Measurements from ENCODE around the gene ULK4. TPM values are rescaled to one million over a fixed set of nuclear protein-coding genes. Genes with fewer than 3 reads are reported as not detected.

ULK4 gene
- total RNA-seq, 4 donors from 2014 or later: 8.4 to 43.8 (median 20.8) TPM

- TF ChIP-seq, protein P1, sequence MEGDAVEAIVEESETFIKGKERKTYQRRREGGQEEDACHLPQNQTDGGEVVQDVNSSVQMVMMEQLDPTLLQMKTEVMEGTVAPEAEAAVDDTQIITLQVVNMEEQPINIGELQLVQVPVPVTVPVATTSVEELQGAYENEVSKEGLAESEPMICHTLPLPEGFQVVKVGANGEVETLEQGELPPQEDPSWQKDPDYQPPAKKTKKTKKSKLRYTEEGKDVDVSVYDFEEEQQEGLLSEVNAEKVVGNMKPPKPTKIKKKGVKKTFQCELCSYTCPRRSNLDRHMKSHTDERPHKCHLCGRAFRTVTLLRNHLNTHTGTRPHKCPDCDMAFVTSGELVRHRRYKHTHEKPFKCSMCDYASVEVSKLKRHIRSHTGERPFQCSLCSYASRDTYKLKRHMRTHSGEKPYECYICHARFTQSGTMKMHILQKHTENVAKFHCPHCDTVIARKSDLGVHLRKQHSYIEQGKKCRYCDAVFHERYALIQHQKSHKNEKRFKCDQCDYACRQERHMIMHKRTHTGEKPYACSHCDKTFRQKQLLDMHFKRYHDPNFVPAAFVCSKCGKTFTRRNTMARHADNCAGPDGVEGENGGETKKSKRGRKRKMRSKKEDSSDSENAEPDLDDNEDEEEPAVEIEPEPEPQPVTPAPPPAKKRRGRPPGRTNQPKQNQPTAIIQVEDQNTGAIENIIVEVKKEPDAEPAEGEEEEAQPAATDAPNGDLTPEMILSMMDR (IDR thresholded peaks at IDR 0.05): no peak
- no peak for TF ChIP-seq POLR2A (IDR thresholded peaks at IDR 0.05)
- Histone ChIP-seq H3K36me3 (no peaks in the 10 kb centered on the region), H3K27me3 (no peaks in the 10 kb centered on the region), H3K4me1 (no peaks in the 10 kb centered on the region), H3K9me3 (no peaks in the 10 kb centered on the region), H3K27ac (no peak overlapping the region), H3K4me3 (no peak overlapping the region)
- no peak for DNase-seq
These were observed 361.3 kb downstream of the ULK4 start for GRCh38 chr3:41600616-41601015.

DNA sequence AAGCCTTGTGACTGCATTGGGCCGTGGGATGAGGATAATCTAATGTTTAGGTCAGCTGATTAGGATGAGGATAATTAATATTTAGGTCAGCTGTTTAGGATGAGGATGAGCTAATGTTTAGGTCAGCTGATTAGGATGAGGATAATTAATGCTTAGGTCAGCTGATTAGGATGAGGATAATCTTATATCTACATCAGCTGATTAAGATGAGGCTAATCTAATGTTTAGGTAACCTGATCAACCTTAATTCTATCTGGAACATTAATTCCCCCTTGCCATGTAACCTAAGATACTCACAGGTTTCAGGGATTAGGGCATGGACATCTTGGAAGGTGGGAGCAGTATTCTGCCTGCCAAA lies 362.8 kb downstream of the ULK4 start:
- no peak for DNase-seq
- H3K4me1 ChIP-seq: no peaks in the 10 kb centered on the region
- no peaks in the 10 kb centered on the region for H3K9me3 ChIP-seq
- H3K27ac ChIP-seq: no peak overlapping the region
- no peaks in the 10 kb centered on the region for H3K36me3 ChIP-seq
- H3K27me3 ChIP-seq: no peaks in the 10 kb centered on the region
- TF ChIP-seq POLR2A (IDR thresholded peaks at IDR 0.05): no peak
- TF ChIP-seq, protein P1 (IDR thresholded peaks at IDR 0.05): no peak
- no peak overlapping the region for H3K4me3 ChIP-seq

- no peaks in the 10 kb centered on the region for H3K9me3 ChIP-seq
- no peaks in the 10 kb centered on the region for H3K4me1 ChIP-seq
- DNase-seq: no peak
- no peaks in the 10 kb centered on the region for H3K36me3 ChIP-seq
- H3K27me3 ChIP-seq: no peaks in the 10 kb centered on the region
- no peak overlapping the region for H3K4me3 ChIP-seq
- no peak for TF ChIP-seq POLR2A (IDR thresholded peaks at IDR 0.05)
- TF ChIP-seq, protein P1 (IDR thresholded peaks at IDR 0.05): no peak
- no peak overlapping the region for H3K27ac ChIP-seq
These were observed 363.3 kb downstream of the ULK4 start for GRCh38 chr3:41598402-41599126.

DNA sequence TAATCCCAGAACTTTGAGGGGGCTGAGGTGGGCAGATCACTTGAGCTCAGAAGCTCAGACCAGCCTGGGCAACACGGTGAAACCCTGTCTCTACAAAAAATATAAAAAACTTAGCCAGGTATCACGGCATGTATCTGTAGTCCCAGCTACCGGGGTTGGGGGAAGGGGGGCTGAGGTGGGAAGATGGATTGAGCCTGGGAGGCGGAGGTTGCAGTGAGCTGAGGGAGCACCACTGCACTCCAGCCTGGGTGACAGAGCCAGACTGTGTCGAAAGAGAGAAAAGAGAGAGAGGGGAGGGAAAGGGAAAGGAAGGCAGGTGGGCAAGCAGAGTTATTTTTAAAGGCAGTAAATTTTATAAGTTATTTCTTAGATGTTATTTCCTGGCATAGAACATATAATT lies 368.1 kb downstream of the ULK4 start:
- no peaks in the 10 kb centered on the region for H3K36me3 ChIP-seq
- H3K4me3 ChIP-seq: no peak overlapping the region
- H3K27ac ChIP-seq: no peak overlapping the region
- TF ChIP-seq, protein P1 (IDR thresholded peaks at IDR 0.05): no peak
- no peak for TF ChIP-seq POLR2A (IDR thresholded peaks at IDR 0.05)
- no peaks in the 10 kb centered on the region for H3K4me1 ChIP-seq
- no peaks in the 10 kb centered on the region for H3K9me3 ChIP-seq
- DNase-seq: no peak
- H3K27me3 ChIP-seq: no peaks in the 10 kb centered on the region

- DNase-seq: no peak
- H3K9me3 ChIP-seq: no peaks in the 10 kb centered on the region
- no peak overlapping the region for H3K27ac ChIP-seq
- no peaks in the 10 kb centered on the region for H3K27me3 ChIP-seq
- H3K4me1 ChIP-seq: no peaks in the 10 kb centered on the region
- TF ChIP-seq, protein P1 (IDR thresholded peaks at IDR 0.05): no peak
- TF ChIP-seq POLR2A (IDR thresholded peaks at IDR 0.05): no peak
- H3K36me3 ChIP-seq: no peaks in the 10 kb centered on the region
- no peak overlapping the region for H3K4me3 ChIP-seq
These were observed 369.0 kb downstream of the ULK4 start for GRCh38 chr3:41592753-41593510.
